ENCODE data around the gene GNL3L.
"Not testable (repeated sequence)": the region's sequence is repeated elsewhere in the genome, so short reads cannot be mapped to it uniquely, and the experiment has no call there.

The GNL3L gene, protein sequence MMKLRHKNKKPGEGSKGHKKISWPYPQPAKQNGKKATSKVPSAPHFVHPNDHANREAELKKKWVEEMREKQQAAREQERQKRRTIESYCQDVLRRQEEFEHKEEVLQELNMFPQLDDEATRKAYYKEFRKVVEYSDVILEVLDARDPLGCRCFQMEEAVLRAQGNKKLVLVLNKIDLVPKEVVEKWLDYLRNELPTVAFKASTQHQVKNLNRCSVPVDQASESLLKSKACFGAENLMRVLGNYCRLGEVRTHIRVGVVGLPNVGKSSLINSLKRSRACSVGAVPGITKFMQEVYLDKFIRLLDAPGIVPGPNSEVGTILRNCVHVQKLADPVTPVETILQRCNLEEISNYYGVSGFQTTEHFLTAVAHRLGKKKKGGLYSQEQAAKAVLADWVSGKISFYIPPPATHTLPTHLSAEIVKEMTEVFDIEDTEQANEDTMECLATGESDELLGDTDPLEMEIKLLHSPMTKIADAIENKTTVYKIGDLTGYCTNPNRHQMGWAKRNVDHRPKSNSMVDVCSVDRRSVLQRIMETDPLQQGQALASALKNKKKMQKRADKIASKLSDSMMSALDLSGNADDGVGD

DNA sequence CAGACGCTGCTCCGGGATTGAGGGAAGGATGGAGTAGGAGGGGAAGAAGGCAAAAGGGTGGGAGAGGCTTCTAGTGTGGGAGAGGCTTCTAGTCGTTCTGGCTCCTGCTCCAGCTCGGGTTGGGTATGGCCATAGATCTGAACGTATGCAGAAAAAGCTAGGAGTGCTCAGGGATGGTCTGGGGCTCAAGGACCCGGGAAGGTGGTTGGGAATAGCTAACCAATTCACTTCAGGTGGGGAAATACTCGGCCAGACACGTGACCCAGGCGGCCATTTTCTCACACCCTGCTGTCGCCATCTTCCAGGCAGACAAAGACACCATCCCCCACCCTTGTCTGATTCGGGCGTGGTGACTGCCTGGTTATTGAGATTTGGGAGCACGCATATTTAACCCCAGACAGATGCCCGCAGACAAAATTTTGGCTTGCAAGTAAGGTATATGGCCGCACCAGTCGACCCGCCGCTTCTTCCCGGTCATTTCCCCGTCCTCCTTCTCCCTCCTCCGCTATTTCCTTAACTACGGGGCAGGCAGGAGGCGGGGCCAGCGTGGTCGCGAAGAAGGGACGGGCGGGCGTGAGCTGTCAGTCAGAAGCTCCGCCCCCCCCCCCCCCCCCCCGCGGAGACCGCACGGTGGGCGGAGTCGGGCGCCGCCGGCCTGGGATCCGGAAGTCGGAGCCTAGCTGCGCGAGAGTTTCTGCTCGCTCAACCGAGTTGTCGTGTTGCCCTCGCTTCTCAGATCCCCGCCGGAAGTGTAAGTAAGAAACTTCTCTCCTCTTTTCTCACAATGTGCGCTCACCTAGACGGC, at the start of gene GNL3L:
GNL3L (plus strand) TSS at position 668 of the 805 bp plus-strand sequence. CDS start 2,348 bp downstream, outside the sequence.
- in situ Hi-C loops (cut with MboI; ENCODE audit: low sequenced_read_pairs), result no loop called here

DNA sequence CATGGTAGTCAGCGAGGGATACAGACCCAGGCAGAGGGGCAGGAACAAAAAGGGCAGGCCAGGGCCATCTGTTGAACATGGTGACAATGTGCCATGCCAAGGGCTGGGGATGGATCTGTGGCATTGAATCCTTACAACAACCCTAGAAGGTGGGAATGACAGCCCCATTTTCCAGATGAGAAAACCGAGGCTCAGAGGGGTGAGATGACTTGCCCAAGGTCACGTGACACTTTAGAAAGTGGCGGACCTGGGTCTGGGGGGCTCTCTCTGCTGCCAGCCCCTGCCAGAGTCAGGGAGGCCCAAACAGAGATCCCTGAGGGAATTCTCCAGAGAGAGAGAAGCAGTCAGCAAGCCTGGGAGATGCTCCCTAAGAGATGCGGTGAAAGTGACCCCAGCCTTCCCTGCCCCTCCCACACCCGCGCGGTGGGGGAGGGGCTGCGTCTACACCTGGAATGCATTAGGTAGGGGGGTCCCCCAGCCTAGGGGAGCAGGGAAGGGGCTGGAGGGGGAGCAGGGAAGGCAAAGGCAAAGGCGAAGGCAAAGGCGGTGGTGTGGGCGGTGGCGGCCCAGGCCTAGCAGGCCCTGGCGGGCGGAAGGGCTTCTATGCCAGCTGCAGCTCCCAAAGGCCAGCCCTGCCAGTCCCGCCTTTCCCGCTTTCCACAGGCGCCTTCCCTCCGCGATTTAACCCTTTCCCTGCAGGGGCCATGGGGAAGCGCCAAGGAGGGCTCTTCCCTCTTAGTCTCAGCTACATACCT, 47.0 kb upstream of the GNL3L start:
- in situ Hi-C loops (cut with MboI; ENCODE audit: low sequenced_read_pairs), result no loop called here

DNA sequence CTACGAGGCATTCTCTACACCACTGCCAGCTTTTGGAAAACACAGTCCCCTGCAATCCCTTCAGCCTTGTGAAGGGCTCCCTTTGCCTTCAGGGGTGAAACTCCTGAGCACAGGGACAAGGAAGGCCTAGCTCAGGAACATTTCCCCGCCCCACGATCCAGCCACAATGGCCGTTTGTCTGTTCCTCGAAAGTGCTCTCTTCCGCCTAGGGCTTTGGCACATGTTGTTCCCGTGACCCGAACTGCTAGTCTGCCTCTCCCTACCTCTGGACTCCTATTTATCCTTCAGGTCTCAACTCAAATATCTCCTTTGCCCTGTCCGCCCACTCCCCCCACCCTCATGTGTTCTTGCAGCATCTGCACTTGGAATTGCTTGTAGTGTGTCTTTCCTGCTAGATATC, 46.1 kb upstream of the GNL3L start:
- in situ Hi-C loops (cut with MboI; ENCODE audit: low sequenced_read_pairs), result no loop called here

DNA sequence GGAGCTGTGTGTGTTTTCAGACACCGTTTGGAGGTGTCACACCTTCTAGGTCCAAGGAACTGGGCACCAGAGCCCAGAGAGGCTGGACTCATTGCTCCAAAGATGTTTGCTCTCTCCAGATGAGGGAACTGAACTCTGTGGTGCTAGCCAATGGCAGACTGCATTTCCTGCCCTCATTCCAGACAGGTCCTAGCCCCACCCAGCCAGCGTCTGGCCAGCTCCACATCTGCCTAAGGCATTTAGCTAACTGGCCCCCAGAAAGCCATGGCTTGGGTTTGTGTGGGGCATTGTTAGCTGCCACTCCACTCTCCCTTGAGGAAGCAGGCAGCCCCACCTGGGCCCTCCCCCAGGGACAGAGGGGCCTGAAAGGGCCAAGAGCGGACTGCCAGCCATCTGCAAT, 45.4 kb upstream of the GNL3L start:
- in situ Hi-C loops (cut with MboI; ENCODE audit: low sequenced_read_pairs), result no loop called here

DNA sequence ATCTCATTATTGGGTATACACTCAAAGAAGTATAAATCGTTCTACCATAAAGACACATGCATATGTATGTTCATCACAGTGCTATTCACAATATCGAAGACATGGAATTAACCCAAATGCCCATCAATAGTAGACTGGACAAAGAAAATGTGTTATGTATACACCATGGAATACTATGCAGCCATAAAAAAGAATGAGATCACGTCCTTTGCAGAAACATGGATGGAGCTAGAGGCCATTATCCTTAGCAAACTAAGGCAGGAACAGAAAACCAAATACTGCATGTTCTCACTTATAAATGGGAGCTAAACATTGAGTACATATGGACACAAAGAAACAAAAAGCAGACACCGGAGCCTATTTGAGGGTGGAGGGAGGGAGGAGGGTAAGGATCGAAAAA, 40.2 kb upstream of the GNL3L start:
- in situ Hi-C loops (cut with MboI; ENCODE audit: low sequenced_read_pairs), result not testable (repeated sequence)

DNA sequence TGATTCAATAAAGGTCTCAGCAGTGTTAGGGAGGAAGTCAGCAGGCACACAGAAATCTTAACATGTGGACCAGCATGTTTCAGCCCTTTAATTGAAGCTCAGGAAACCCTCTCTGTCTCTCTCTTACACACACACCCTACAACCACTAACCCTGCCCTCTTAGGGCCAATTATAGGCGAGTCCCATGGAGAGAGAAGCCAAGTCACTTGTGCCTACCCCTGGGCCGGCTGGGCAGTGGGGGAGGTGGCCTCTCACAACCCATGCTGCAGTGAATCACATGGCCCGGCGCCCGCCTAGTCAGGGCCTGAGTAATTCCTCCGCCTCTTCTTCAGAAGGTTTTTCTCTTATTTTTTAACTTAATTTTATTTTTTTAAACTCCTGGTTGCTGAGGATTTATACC, 37.7 kb upstream of the GNL3L start:
- in situ Hi-C loops (cut with MboI; ENCODE audit: low sequenced_read_pairs), result no loop called here

DNA sequence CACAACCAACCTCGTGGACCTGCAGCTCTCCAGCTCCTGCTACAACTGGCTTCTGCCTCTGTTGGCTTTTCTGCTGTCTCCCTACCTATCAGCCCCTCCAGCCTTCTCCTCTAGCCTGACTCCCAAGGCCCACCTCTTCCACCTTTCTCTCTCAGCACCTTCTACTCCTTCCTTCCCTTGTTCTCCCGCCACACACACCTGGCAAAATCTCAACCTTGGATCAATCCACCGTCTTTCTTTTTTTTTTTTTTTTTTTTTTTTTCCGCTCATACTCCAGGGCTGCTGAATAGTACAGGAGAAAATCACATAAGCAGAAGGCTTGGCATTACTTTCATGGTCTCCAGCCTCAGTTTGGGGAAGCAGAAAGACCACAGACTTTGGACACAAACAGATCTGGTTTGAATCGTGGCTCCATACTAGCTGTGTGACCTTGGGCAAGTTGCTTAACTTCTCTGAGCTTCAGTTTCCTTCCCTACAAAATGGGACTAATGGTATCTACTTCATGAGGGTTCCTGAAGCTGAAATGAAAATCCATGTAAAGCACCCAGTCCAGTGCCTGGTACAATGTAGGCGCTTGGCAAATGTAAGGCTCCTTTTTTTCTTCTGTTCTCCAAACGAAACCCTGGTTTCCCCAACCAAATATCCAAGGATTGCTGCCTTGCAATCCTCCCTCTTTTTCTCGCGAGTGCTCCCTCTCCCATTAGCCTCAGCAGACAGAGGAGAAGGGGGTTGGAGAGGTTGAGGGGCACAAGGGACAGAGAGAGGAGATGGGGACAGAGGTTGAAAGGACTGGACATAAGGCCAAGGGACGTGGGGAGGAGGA, 35.6 kb upstream of the GNL3L start:
- in situ Hi-C loops (cut with MboI; ENCODE audit: low sequenced_read_pairs), result no loop called here

DNA sequence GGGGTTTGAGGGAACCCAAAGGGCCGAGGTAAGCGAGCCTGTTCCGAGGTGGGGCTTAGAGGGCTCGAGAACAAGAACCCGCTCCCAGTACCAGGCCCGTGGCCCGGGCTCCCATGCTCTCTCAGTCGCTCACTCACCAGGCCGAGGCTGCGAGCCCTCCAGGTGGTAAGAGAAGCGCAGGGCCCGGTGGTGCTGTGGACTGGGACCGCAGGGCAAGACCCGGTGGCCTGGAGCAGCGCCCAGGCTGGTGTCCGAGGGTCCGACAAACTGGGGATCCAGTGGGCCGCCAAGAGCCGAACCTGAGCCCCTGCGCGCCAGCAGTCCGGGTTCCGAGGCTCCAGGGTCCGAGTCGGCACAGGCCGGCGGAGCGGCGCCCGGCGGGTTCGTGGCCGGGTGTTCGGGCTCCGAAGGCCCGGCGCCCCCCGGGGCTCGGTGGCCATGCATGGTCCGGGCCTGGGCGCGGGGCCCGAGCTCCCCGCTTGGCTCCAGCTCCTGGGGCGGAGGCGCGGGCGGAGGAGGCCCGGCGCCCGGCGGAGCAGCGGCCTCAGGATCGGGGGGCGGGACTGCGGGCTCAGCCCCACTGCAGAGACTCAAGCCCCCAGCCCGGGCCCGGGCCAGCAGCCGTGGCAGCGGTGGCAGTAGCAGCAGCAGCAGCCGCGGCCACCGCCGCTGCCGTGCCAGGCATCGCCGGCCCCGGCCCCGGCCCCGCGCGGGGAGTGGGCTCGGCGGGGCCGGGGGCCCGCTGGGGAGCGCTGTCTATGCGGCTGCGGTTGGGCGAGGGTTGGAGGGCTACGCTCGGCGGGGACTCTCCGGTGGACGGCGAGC, 34.8 kb upstream of the GNL3L start:
- in situ Hi-C loops (cut with MboI; ENCODE audit: low sequenced_read_pairs), result no loop called here

DNA sequence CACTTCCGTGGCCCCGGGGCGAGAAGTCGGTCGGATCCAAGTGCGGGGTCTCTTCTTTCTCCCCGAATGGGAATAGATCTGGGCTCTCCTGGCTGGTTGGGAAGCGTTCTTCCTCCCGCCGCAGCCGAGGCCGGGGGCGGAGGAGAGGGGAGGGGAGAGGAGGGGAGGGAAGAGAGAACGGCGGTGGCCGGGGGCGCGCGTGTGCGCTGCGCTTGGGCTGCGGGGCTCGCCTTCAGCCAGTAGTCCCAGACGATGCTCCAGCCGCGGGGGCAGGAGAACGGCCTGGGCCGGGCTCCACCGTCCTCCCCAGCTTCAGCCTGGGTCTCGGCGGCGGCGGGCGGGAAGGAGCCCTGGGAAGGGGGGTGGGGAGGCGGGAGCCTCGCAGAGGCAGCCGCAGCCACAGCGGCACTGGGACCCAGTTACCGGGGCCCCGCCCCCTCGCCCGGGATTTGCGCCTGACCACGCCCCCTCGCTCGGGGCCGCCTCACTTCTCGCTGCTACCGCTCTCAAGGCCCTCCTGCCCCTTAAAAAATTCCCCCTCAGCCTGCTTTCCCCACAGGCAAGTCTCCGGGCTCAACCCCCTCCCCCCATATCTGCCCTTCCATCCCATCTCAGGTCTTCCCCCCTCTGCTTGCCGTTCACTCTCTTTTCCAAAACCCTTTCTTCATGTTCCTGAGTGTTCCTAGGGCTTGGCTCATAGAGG, 34.1 kb upstream of the GNL3L start, which contains the start of gene FGD1:
FGD1 (minus strand) TSS at position 421 of the 703 bp plus-strand sequence. CDS start 802 bp downstream, outside the sequence.
- in situ Hi-C loops (cut with MboI; ENCODE audit: low sequenced_read_pairs), result no loop called here

DNA sequence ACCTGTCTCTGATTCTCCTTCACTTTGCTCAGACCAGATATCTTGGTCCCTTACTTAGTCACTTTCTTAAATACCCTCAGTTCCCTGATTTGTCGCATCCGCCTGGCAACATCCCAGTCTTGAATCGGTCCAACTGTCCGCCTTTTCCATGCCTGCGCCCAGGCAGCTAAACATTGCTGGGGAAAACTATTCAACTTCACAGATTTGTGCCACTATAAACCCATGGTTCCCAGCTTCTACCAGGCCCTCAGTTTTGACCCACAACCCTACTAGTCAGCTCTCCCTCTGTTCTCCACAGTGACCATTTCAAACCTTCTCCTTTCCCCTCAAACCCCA, 33.5 kb upstream of the GNL3L start:
- in situ Hi-C loops (cut with MboI; ENCODE audit: low sequenced_read_pairs), result no loop called here

DNA sequence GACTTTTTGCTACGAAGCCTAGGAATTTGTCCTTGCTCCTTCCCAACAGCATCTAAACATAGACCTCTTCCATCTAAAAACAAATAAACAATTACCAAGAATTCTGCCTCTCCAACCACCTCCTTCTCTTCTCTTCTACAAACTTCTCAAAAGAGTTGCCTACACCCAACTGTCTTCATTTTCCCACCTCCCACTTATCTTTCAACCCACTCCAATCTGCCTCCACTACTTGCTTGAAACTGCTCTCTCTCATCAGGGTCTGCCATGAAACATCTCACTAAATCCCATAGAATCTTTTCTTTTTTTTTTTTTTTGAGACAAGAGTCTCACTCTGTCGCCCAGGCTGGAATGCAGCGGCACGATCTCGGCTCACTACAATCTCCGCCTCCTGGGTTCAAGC, 33.1 kb upstream of the GNL3L start:
- in situ Hi-C loops (cut with MboI; ENCODE audit: low sequenced_read_pairs), result no loop called here

DNA sequence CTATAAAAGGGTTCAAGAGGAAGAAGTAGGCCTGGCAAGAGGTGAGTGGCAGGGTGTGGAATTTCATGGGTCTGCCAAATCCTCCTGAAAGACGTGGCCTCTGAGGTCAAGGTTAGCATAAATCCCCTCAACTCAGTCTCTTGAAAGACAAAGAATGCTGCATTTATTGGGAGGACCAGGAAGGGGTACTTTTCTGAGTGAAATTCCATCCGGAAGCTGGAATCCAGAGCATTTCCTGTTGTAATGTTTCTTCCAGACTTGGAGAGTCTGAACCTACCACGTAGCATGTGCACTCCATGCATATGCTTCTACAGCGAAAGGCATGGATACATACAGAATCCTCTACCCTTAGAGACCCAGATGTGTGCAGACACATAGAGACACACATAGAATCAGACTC, 20.6 kb upstream of the GNL3L start:
- in situ Hi-C loops (cut with MboI; ENCODE audit: low sequenced_read_pairs), result no loop called here

DNA sequence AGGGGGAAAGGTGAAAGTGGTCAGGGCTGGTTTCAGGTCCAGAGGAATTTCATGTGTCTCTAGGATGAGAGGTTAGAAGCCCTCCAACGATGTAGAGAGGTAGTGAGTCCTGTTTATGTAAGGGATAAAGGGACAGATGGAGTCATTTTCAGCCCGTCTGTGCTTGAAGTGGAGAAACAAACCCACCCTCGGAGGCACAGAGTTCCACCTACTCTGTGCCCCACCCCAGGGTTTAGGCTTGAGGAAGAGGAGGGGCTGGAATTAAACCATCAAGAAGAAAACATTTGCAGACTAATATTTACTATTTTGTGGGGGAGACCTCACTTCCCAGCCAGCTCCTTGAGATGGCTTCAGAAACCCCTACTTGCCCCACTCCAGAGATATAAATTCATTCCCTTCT, 868 bp upstream of the GNL3L start:
- in situ Hi-C loops (cut with MboI; ENCODE audit: low sequenced_read_pairs), result no loop called here

DNA sequence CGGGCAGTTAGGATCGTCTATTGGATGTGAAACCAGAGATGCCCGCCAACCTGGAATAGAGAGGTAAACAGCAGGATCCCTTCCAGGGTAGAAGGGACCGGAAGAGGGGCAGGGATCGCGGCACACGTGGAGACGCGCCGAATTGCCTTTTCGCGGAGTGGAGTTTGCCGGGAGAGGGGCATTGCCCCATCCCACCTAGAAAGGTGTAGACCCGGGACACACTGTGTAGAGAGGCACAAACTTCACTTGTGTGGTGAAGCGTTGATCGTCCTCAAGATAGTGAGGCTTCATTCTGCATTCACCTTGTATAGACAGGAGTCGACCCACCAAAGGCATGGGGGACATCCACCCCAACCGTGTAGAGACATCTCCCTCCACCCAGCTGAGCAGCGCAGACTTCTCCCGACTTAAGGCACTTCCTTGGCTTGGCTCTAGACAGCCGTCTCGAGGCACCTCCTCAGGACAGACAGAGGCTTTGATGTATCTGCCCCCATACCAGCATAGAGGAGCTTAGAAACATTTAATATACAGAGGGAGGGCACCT, 410 bp downstream of the GNL3L start:
- in situ Hi-C loops (cut with MboI; ENCODE audit: low sequenced_read_pairs), result no loop called here

DNA sequence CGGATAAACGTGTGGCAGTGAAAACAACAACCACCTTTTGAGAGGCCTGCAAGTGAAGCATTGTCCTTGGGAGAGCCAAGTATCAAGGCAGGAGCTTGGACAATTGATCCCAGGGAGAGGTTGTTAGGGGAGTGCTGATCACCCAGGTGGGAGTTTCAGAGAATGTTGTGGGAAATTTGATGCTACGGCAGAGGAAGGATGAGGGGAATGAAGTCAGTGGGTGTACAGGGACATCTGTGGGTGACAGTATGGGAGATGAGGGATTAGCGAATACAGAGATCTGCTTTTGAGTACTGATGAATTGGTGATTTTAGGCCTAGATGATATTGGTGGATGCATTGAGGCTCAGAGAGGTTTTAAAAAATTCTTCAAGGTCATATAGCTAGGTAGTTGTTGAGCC, 4.3 kb downstream of the GNL3L start:
- in situ Hi-C loops (cut with MboI; ENCODE audit: low sequenced_read_pairs), result no loop called here

DNA sequence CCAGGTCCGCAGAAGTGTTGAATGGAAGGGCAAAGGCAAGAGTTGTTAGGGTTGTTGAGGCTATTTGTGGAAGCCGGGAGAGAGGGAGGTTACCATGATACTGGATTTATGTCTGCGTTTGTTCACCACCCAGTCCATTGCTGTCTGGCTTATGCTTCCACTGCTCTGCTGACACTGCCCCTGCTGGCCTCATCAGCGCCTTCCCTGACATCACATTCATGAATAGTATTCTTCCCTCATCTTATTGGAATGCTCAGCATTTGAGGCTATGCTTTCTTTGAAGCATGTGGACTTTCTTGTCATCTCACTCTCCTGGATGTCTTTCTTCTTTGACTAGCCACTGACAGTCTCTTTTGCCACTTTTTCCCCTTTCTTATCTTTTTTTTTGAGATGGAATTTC, 10.3 kb downstream of the GNL3L start:
- in situ Hi-C loops (cut with MboI; ENCODE audit: low sequenced_read_pairs), result no loop called here

DNA sequence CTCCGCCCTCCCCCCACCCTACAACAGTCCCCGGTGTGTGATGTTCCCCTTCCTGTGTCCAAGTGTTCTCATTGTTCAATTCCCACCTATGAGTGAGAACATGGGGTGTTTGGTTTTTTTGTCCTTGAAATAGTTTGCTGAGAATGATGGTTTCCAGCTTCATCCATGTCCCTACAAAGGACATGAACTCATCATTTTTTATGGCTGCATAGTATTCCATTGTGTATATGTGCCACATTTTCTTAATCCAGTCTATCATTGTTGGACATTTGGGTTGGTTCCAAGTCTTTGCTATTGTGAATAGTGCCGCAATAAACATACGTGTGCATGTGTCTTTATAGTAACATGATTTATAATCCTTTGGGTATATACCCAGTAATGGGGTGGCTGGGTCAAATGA, 12.2 kb downstream of the GNL3L start:
- in situ Hi-C loops (cut with MboI; ENCODE audit: low sequenced_read_pairs), result not testable (repeated sequence)

DNA sequence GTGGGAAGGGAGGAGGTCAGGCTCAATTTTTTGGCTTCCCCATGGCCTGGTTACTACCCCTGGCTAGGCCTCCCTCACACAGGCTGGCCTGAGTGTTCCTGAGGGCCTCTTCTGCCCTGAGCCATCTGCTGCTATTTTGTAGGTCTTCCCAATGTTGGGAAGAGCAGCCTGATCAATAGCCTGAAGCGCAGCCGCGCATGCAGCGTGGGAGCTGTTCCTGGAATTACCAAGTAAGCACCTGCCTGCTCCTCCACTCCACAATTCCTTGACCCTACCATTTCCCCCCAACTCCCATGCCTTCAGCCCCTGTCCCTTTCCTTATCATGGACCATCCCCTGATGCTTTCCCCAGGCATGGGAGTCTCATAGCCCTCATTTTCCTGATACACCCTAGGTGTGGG, 20.8 kb downstream of the GNL3L start:
- in situ Hi-C loops (cut with MboI; ENCODE audit: low sequenced_read_pairs), result no loop called here

DNA sequence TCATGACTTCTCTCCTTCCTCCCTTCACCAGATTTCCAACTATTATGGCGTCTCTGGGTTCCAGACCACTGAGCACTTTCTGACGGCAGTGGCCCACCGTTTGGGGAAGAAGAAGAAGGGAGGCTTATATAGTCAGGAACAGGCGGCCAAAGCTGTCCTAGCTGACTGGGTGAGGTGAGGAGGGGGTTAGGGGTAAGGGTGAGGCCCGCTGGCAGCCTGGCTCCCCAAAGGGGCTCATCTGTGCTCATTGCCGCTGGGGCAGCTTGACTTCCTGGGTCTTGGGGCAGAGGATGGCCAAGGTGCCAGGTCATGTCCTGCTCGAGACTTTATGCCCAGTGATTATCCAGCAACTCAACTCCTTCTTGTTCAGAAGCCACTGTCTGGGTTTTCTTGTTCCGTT, 21.8 kb downstream of the GNL3L start:
- in situ Hi-C loops (cut with MboI; ENCODE audit: low sequenced_read_pairs), result no loop called here
